ENCODE results near the gene PIGC.

- TF ChIP-seq, protein P1, sequence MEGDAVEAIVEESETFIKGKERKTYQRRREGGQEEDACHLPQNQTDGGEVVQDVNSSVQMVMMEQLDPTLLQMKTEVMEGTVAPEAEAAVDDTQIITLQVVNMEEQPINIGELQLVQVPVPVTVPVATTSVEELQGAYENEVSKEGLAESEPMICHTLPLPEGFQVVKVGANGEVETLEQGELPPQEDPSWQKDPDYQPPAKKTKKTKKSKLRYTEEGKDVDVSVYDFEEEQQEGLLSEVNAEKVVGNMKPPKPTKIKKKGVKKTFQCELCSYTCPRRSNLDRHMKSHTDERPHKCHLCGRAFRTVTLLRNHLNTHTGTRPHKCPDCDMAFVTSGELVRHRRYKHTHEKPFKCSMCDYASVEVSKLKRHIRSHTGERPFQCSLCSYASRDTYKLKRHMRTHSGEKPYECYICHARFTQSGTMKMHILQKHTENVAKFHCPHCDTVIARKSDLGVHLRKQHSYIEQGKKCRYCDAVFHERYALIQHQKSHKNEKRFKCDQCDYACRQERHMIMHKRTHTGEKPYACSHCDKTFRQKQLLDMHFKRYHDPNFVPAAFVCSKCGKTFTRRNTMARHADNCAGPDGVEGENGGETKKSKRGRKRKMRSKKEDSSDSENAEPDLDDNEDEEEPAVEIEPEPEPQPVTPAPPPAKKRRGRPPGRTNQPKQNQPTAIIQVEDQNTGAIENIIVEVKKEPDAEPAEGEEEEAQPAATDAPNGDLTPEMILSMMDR (IDR thresholded peaks at IDR 0.05 in 4 of 5, conservative IDR thresholded peaks at IDR 0.05 in 1 of 5), result no peak
- no peak for TF ChIP-seq POLR2A (IDR thresholded peaks at IDR 0.05)
These were observed 16.7 kb downstream of the PIGC start for GRCh38 chr1:172427191-172427590.
